HCEC 1CT (cell line): ENCODE measurements around the gene ERBIN.
A peak's percentile ranks its signal among the peaks of the same experiment; 100 is the strongest.
"Not testable (repeated sequence)": the region's sequence is repeated elsewhere in the genome, so short reads cannot be mapped to it uniquely, and the experiment has no call there.

ENCODE experiments used
- DNase-seq: peaks from one replicate; pipeline ENCODE4 v3.0.0-alpha.2; 2017

The ERBIN gene

GRCh38 chr5:66012271-66012670 is 85.9 kb downstream of the ERBIN start:
- DNase-seq: no peak

DNA sequence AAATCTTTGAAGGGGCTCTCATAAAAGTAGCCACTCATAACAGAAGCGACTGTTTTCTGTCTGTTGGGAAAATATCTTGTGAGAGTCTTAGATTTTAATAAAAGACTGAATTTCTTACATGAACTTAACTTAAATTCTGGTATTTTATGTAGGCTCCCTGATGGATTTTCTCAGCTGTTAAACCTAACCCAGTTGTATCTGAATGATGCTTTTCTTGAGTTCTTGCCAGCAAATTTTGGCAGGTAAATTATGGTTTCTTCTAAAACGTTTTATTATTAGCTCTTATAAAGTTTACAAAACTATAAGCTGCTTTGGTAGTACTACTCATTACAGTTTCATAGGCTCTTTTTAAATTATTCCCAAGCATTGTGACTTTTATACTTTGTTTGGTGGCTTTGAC is 87.0 kb downstream of the ERBIN start:
- no peak for DNase-seq

DNA sequence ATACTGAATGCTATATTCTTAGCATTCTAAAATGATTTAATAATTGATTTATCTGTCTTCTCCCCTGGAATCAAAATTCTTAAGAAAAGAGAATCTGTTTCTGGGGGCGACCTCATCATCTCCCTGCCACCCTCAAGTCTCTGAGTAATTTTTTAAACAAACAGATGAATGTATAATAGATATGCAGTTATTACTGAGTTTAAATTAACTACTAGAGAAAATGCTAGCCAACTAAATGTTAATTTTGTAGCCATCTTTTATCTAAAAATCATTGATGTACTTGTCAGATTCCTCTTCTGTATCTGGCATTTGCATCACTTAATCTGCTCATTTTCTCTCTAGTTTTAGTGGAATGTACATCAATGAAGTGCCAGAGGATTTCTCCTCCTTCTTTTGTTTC is 87.5 kb downstream of the ERBIN start:
- DNase-seq: no peak

- peak; percentile 3 for DNase-seq
Observed at GRCh38 chr5:66015196-66015960, 89.0 kb downstream of the ERBIN start.

- DNase-seq: no peak
Observed at GRCh38 chr5:66021585-66021984, 95.2 kb downstream of the ERBIN start.

DNA sequence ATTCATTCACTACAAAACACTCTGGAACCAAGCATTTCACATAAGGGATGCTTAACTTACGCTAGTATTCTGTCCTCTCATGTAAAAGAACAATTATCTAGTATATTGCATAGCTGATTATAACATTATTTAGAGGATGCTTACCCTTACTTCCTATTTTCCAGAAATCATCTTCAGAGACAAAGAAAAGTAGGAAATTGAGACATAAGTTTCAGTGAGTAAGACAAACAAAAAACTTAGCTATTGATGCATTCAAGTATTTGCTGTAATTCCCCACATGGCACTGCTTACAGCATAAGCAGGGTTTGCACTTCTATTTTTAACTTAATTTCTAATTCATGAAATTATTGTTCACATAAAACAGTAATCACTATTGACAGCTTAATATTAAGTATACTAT is 112.9 kb downstream of the ERBIN start:
- no peak for DNase-seq

DNA sequence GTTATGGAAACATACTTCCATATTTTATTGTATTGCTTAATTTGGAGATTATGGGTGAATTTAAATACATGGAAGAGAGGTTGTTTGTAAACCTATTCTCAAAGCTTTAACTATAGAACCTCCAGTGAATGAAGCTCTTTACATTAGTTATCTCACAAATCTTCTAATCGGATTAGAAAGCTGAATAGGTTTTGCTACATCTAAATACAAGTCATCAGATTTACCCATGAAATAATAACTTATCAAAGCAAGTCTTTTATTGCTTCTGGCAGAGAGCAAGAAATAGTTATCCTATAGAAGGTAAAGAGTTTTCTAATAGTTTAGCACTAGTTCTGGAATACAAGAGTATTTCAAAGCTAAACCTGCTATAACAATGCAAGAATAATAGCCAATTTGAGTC is 113.3 kb downstream of the ERBIN start:
- no peak for DNase-seq

- no peak for DNase-seq
Observed at GRCh38 chr5:66041627-66042026, 115.3 kb downstream of the ERBIN start.

DNA sequence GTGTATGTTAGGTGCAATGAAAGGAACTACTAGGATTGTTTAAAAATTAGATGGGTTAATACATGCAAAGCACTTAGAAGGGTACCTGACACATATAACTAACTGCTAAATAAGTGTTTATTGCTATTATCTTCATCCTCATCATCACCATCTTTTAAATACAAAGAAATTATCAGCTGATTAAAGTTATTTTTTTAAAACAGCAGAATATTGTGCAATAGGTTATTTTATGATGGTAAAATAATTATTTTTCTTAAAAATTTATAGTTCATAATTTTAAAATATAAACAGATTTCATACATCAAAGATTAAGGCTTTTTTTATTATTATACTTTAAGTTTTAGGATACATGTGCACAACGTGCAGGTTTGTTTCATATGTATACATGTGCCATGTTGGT is 130.9 kb downstream of the ERBIN start:
- no peak for DNase-seq

DNA sequence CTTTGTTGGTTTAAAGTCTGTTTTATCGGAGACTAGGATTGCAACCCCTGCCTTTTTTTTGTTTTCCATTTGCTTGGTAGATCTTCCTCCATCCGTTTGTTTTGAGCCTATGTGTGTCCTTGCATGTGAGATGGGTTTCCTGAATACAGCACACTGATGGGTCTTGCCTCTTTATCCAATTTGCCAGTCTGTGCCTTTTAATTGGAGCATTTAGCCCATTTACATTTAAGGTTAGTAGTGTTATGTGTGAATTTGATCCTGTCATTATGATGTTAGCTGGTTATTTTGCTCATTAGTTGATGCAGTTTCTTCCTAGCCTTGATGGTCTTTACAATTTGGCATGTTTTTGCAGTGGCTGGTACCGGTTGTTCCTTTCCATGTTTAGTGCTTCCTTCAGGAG is 134.9 kb downstream of the ERBIN start:
- not testable (repeated sequence) for DNase-seq

DNA sequence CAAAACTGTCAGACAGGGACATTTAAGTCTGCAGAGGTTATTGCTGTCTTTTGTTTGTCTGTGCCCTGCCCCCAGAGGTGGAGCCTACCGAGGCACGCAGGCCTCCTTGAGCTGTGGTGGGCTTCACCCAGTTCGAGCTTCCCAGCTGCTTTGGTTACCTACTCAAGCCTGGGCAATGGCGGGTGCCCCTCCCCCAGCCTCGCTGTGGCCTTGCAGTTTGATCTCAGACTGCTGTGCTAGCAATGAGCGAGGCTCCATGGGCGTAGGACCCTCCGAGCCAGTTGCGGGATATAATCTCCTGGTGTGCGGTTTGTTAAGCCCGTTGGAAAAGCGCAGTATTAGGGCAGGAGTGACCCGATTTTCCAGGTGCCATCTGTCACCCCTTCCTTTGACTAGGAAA is 136.7 kb downstream of the ERBIN start:
- not testable (repeated sequence) for DNase-seq

DNA sequence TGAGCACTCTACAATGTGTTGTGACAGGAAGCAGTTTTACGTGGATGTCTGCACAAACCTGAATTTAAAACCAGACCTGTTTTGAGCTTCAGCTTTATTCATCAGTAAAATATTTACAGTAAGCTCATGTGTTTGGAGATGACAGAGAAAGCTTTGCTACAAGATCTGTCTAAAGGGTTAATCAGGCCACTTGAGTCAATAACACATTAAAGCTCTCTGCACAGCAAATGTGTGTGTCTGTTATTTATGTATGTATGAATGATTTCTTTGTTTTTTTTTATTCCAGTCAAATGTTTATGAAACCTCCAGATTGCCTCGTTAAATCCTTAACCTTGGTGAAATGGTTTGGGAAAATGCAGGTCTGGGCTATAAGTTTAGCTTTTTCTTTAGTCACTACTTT is 140.5 kb downstream of the ERBIN start:
- no peak for DNase-seq

DNA sequence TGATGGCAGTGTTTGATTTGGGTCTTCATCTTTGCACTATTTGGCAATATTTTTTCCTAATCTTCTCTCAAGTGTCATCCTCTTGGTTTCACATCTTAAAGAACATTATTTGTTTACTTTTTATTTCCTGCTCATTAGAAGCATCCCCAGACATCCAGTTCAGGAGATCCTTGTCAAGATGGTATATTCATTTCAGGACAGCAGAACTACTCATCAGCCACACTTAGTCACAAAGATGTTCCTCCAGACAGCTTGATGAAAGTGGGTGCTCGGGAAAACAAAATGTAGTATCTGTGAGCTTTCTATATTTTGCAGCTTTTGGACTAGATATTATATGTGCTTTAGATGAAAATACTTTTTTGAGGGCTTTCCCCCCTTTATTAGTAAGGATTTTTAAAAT is 145.7 kb downstream of the ERBIN start:
- no peak for DNase-seq

- no peak for DNase-seq
Observed at GRCh38 chr5:66074901-66075300, 148.5 kb downstream of the ERBIN start.

GRCh38 chr5:66080664-66081063 is 154.3 kb downstream of the ERBIN start:
- no peak for DNase-seq

DNA sequence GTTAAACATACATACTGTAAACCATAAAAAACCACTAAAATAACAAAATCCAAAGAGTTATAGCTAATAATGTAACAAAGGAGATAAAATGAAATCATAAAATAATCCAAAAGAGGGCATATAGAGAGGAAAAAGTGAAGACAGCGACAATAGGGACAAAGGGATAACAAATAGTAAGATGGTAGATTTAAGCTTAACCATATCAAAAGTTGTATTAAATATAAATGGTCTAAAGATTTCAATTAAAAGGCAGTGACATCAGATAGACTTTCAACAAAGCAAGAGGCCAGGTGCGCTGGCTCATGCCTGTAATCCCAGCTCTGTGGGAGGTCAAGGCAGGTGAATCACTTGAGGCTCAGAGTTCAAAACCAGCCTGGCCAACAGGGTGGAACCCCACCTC is 163.0 kb downstream of the ERBIN start:
- DNase-seq: no peak

- no peak for DNase-seq
Observed at GRCh38 chr5:66100851-66101250, 174.5 kb downstream of the ERBIN start.

DNA sequence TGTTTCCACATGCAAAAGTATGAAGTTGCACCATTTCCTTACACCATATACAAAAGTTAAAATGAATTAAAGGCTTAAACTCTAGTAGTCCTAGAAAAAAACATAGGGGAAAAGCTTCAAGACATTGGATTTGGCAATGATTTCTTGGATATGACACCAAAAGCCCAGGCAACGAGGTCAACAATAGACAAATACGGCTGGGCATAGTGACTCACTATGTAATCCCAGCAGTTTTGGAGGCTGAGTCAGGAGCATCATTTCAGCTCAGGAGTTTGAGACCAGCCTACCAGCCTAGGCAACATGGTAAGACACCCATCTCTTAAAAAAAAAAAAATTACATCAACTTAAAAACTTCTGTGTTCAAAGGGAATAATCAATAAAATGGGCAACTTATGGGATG is 186.8 kb downstream of the ERBIN start:
- DNase-seq: peak; percentile 73

GRCh38 chr5:66118304-66118703 is 191.9 kb downstream of the ERBIN start:
- no peak for DNase-seq

DNA sequence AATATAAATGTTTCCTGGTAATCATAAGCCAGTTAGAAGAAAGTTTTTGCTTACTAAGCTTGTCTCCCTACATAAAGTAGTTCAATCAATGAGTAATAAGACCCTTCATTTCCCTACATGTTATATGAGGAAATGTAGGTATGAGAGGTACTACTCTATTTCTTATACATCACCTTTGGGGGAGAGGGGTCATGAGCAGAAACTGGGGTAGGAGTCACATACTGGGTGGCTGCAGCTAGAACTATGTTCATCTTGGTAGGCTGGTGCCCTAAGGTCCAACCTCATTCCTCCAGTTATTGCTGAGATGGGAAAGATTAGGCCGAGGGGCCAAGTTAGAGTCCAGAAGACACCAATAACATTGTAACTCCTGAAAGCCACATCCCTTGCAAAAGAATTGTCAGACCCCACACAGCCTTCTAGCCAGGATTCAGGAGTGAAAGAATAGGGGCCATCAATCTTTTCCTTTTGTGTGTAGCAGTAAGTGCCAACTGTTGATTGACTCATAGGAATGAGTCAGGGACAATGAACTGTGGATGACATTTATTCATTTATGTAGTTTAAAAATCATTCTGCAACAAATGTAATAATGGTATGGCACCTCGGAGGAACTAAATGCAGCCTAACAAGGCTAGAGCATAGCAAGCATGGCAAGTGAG is 196.1 kb downstream of the ERBIN start:
- DNase-seq: peak; percentile 50

DNA sequence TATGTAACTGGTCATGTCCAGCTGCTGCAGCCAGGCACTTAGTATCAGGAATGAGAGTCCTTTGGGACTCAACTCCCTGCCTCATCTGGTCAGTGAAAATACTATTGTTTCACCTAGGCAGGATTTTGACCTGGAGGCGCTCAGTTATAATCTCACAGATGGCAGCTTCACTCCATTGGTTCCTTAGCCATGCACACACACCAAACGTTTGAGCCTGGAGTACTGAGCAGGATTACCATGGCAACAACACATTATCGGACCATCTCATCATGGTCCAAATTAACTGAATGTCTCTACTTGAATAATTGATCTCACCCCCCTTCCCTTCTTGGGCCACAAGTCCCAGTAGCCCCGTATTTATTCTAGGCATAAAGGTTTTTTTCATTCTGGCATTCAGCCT is 202.8 kb downstream of the ERBIN start:
- DNase-seq: no peak

GRCh38 chr5:66130493-66130892 is 204.1 kb downstream of the ERBIN start:
- DNase-seq: no peak
